Tibial nerve (tissue), 4 donors: ENCODE data around the gene SCLT1. TPM values are rescaled to one million over a fixed set of nuclear protein-coding genes. Genes with fewer than 3 reads are reported as not detected.
"Not testable (repeated sequence)": the region's sequence is repeated elsewhere in the genome, so short reads cannot be mapped to it uniquely, and the experiment has no call there.

Experiments
- DNase-seq, 2 donors: peaks; one replicate each; pipeline ENCODE4 v3.0.0-alpha.2; 2019; ENCODE audit warnings: low spot score in 2 of 2
- H3K27ac ChIP-seq, 4 donors: fragments of 200-600 bp; sonication (generic) in 3 of 4; one replicate each; pipeline ENCODE4 v1.5.1; 2017 to 2019; ENCODE audit warnings: mild to moderate bottlenecking in 1 of 4
- H3K27me3 ChIP-seq, 2 donors: fragments of 200-600 bp; sonication (generic) in 1 of 2; one replicate each; pipeline versions ENCODE4 v1.5.1 to v1.6.0; 2017 to 2019
- H3K36me3 ChIP-seq, 3 donors: fragments of 200-600 bp; sonication (generic); one replicate each; pipeline ENCODE4 v1.5.1; 2018 to 2019
- H3K4me1 ChIP-seq, 4 donors: fragments of 200-600 bp; sonication (generic) in 3 of 4; one replicate each; pipeline ENCODE4 v1.5.1; 2017 to 2019
- H3K4me3 ChIP-seq, 4 donors: fragments of 200-600 bp; sonication (generic) in 3 of 4; one replicate each; pipeline ENCODE4 v1.5.1; 2017 to 2019; ENCODE audit warnings: mild to moderate bottlenecking in 1 of 4, moderate library complexity in 1 of 4
- H3K9me3 ChIP-seq, 4 donors: fragments of 200-600 bp; sonication (generic) in 3 of 4; one replicate each; pipeline ENCODE4 v1.5.1; 2017 to 2019
- EP300 ChIP-seq, 2 donors: sonication (generic); formaldehyde crosslinking; IDR thresholded peaks; one replicate each; pipeline ENCODE4 v1.6.1; 2017; ENCODE audit warnings: antibody characterized with exemption in 2 of 2, mild to moderate bottlenecking in 1 of 2
- POLR2A ChIP-seq, 2 donors: fragments of 450-650 bp; IDR thresholded peaks; one replicate each; pipeline ENCODE4 v1.6.1; 2017; ENCODE audit warnings: antibody characterized with exemption in 2 of 2, mild to moderate bottlenecking in 2 of 2, moderate library complexity in 2 of 2
- WGBS, 2 donors: methylation state at CpG; one replicate each; pipeline ENCODE4 v1.1.5; 2018; 5-methylcytosine and 5-hydroxymethylcytosine counted together
- total RNA-seq, 4 donors: library from RNA; depleted of rRNA; stranded (reverse); fragments of >200 nt; gene quantifications; one replicate each; pipeline ENCODE4 v1.1.0, GENCODE V29; 2016
- TF ChIP-seq, protein P1 (sequence below), 5 experiments: fragments of 200-600 bp in 3 of 5; fragments of 450-650 bp in 2 of 5; sonication (generic) in 3 of 5; IDR thresholded peaks; one replicate each; pipeline ENCODE4 v1.5.1; 2016 to 2019; ENCODE audit warnings: antibody characterized with exemption in 5 of 5, mild to moderate bottlenecking in 3 of 5, moderate library complexity in 2 of 5

The SCLT1 gene
- total RNA-seq, 4 donors from 2014 or later: 9.2 to 28.8 (median 18.6) TPM

DNA sequence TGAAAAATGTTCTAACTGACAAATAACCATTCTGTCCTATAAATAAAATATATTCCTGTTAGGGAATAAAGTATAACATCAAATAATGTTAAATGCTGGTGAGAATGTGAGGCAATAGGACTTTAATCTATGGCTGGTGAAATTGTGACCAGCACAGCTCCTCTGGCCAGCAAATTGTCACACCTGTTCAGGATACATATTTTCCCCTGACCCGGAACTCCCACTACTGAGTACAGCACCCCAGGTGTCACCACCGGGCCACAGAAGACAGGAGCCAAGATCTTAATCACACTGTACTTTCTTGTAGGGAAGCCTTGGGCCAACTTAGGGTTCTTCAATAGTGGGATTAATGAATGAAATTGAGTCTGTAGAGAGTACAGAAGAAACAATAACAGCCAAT is 35.8 kb upstream of the SCLT1 start:
- Histone ChIP-seq H3K27ac (no peak overlapping the region), H3K27me3 (no peaks in the 10 kb centered on the region), H3K9me3 (peaks cover 0 to 11% (median 0%) of the 10 kb centered on the region in 4 donors), H3K36me3 (no peaks in the 10 kb centered on the region), H3K4me1 (no peaks in the 10 kb centered on the region), H3K4me3 (no peak overlapping the region)
- WGBS, 2 donors: 87 to 90% methylated on average over 2 of the region's 2 CpGs
- TF ChIP-seq, protein P1, sequence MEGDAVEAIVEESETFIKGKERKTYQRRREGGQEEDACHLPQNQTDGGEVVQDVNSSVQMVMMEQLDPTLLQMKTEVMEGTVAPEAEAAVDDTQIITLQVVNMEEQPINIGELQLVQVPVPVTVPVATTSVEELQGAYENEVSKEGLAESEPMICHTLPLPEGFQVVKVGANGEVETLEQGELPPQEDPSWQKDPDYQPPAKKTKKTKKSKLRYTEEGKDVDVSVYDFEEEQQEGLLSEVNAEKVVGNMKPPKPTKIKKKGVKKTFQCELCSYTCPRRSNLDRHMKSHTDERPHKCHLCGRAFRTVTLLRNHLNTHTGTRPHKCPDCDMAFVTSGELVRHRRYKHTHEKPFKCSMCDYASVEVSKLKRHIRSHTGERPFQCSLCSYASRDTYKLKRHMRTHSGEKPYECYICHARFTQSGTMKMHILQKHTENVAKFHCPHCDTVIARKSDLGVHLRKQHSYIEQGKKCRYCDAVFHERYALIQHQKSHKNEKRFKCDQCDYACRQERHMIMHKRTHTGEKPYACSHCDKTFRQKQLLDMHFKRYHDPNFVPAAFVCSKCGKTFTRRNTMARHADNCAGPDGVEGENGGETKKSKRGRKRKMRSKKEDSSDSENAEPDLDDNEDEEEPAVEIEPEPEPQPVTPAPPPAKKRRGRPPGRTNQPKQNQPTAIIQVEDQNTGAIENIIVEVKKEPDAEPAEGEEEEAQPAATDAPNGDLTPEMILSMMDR (IDR thresholded peaks at IDR 0.05): no peak
- TF ChIP-seq POLR2A (IDR thresholded peaks at IDR 0.05) (no peak), EP300 (IDR thresholded peaks at IDR 0.05) (no peak)
- DNase-seq: no peak

- not testable (repeated sequence) for H3K27ac ChIP-seq, DNase-seq, H3K9me3 ChIP-seq, H3K36me3 ChIP-seq, H3K27me3 ChIP-seq, H3K4me3 ChIP-seq, H3K4me1 ChIP-seq
- 94 to 96% methylated on average over 5 of the region's 5 CpGs for WGBS, 2 donors
These were observed 33.3 kb upstream of the SCLT1 start for GRCh38 chr4:129126614-129127013.

DNA sequence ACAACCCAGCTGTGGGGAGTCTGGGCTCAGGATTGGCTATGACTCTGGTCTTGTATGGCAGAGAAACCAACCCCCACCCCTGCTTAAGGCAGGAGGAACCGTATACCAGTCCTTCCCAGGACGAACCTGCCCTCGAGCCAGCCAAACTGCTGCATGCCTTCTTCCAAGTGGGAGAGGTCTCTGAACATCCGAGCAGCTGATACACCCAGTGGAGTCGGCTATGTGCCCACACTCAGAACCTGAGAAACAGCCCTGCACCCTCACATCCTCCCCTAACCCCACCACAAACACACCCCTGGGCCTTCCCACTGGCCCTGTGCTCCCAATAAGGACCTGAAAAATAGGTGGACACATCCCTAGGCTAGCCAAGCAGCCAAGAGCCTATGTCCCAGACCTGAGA is 24.4 kb upstream of the SCLT1 start:
- no peak for DNase-seq
- Histone ChIP-seq H3K36me3 (no peaks in the 10 kb centered on the region), H3K4me1 (no peaks in the 10 kb centered on the region), H3K4me3 (no peak overlapping the region), H3K27ac (no peak overlapping the region), H3K27me3 (no peaks in the 10 kb centered on the region), H3K9me3 (no peaks in the 10 kb centered on the region)
- 91 to 93% methylated on average over 5 of the region's 5 CpGs for WGBS, 2 donors
- TF ChIP-seq, protein P1 (IDR thresholded peaks at IDR 0.05): no peak
- TF ChIP-seq POLR2A (IDR thresholded peaks at IDR 0.05): no peak
- no peak for TF ChIP-seq EP300 (IDR thresholded peaks at IDR 0.05)

GRCh38 chr4:129113919-129114318 is 20.6 kb upstream of the SCLT1 start:
- 6 to 21% methylated on average over 1 of the region's 1 CpG for WGBS, 2 donors
- TF ChIP-seq EP300 (IDR thresholded peaks at IDR 0.05): no peak
- TF ChIP-seq, protein P1 (IDR thresholded peaks at IDR 0.05): no peak
- TF ChIP-seq POLR2A (IDR thresholded peaks at IDR 0.05): no peak
- Histone ChIP-seq H3K4me1 (no peaks in the 10 kb centered on the region), H3K27ac (no peak overlapping the region), H3K36me3 (peaks cover 0 to 21% (median 0%) of the 10 kb centered on the region in 3 donors), H3K4me3 (no peak overlapping the region), H3K27me3 (no peaks in the 10 kb centered on the region), H3K9me3 (no peaks in the 10 kb centered on the region)
- DNase-seq: no peak

GRCh38 chr4:129113434-129113833 is 20.1 kb upstream of the SCLT1 start:
- DNase-seq: no peak
- H3K4me1 ChIP-seq: no peaks in the 10 kb centered on the region
- no peaks in the 10 kb centered on the region for H3K9me3 ChIP-seq
- H3K27me3 ChIP-seq: no peaks in the 10 kb centered on the region
- WGBS, 2 donors: 15 to 16% methylated on average over 1 of the region's 1 CpG
- no peak overlapping the region for H3K27ac ChIP-seq
- H3K36me3 ChIP-seq: peaks cover 0 to 23% (median 0%) of the 10 kb centered on the region in 3 donors
- no peak overlapping the region for H3K4me3 ChIP-seq
- TF ChIP-seq EP300 (IDR thresholded peaks at IDR 0.05) (no peak), POLR2A (IDR thresholded peaks at IDR 0.05) (no peak)
- TF ChIP-seq, protein P1 (IDR thresholded peaks at IDR 0.05): no peak

DNA sequence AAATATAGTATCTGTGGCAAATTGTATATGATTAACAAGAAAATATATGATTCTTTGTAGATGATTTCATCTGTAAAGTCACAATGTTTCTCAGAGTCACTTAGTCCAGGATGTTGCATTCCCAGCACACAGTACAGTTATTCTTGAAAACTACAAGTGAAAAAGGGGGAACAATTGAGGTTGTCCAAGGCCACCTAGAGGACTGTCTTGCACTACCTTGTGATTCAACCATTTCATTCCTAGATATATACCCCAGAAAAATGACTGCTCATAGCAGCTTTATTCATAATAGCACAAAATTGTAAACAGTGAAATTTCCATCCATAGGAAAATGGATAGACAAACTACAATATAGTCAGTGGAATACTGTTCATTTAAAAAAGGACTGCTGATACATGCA is 18.6 kb upstream of the SCLT1 start:
- no peak for TF ChIP-seq POLR2A (IDR thresholded peaks at IDR 0.05)
- no peak for TF ChIP-seq EP300 (IDR thresholded peaks at IDR 0.05)
- TF ChIP-seq, protein P1 (IDR thresholded peaks at IDR 0.05): no peak
- Histone ChIP-seq H3K27ac (no peak overlapping the region), H3K4me1 (no peaks in the 10 kb centered on the region), H3K4me3 (no peak overlapping the region), H3K27me3 (no peaks in the 10 kb centered on the region), H3K36me3 (peaks cover 0 to 23% (median 0%) of the 10 kb centered on the region in 3 donors), H3K9me3 (no peaks in the 10 kb centered on the region)
- DNase-seq: no peak
